Trophoblast cell (in vitro differentiated cells and primary cell): ENCODE data around the gene CSNK1A1L.

Experiments
- DNase-seq, 2 donors: peaks; one replicate each; pipeline ENCODE4 v3.0.0-alpha.2; 2016
- H2AFZ ChIP-seq: 2 replicates; pipeline ENCODE4 v1.6.1; 2013; ENCODE audit warnings: low read length, moderate library complexity, mild to moderate bottlenecking; ENCODE audit not compliant: insufficient read depth, poor library complexity
- H2AK5ac ChIP-seq: 2 replicates; pipeline ENCODE4 v1.6.1; 2013; ENCODE audit warnings: mild to moderate bottlenecking, low read length
- H2BK120ac ChIP-seq: 2 replicates; pipeline ENCODE4 v1.6.1; 2013; ENCODE audit warnings: low read length, mild to moderate bottlenecking, moderate library complexity; ENCODE audit not compliant: insufficient read depth, poor library complexity
- H2BK12ac ChIP-seq: 2 replicates; pipeline ENCODE4 v1.6.1; 2013; ENCODE audit warnings: mild to moderate bottlenecking, low read length, moderate library complexity
- H2BK5ac ChIP-seq: 2 replicates; pipeline ENCODE4 v1.6.1; 2013; ENCODE audit warnings: low read length, low read depth, moderate library complexity, mild to moderate bottlenecking; ENCODE audit not compliant: poor library complexity
- H3K14ac ChIP-seq: 2 replicates; pipeline ENCODE4 v1.6.1; 2013; ENCODE audit warnings: mild to moderate bottlenecking, low read length
- H3K18ac ChIP-seq: 2 replicates; pipeline ENCODE4 v1.6.1; 2013; ENCODE audit warnings: mild to moderate bottlenecking, low read length
- H3K23ac ChIP-seq: 2 replicates; pipeline ENCODE4 v1.6.1; 2013; ENCODE audit warnings: low read length
- H3K27ac ChIP-seq: 2 replicates; pipeline ENCODE4 v1.5.1; 2013; ENCODE audit warnings: low read depth, mild to moderate bottlenecking, inconsistent platforms, low read length, moderate library complexity
- H3K27me3 ChIP-seq: 2 replicates; pipeline ENCODE4 v1.6.1; 2013; ENCODE audit warnings: inconsistent platforms, mild to moderate bottlenecking, low read length, moderate library complexity; ENCODE audit not compliant: insufficient read depth
- H3K36me3 ChIP-seq, 2 experiments: 1 replicate in 1 of 2; 2 replicates in 1 of 2; pipeline ENCODE4 v1.6.1; 2013; ENCODE audit warnings: low read length in 2 of 2, mild to moderate bottlenecking in 2 of 2, moderate library complexity in 1 of 2; ENCODE audit not compliant: insufficient read depth in 2 of 2, control insufficient read depth in 1 of 2
- H3K4ac ChIP-seq: 2 replicates; pipeline ENCODE4 v1.6.1; 2013; ENCODE audit warnings: low read depth, mild to moderate bottlenecking, low read length, moderate library complexity
- H3K4me1 ChIP-seq, 2 experiments: 1 replicate in 1 of 2; 2 replicates in 1 of 2; pipeline ENCODE4 v1.6.1; 2013; ENCODE audit warnings: low read length in 2 of 2, mild to moderate bottlenecking in 2 of 2, moderate library complexity in 1 of 2; ENCODE audit not compliant: insufficient read depth in 2 of 2, control insufficient read depth in 1 of 2
- H3K4me2 ChIP-seq: 2 replicates; pipeline ENCODE4 v1.6.1; 2013; ENCODE audit warnings: inconsistent platforms, mild to moderate bottlenecking, low read length, moderate library complexity
- H3K4me3 ChIP-seq: 2 replicates; pipeline ENCODE4 v1.5.1; 2013; ENCODE audit warnings: mild to moderate bottlenecking, low read depth, low read length, inconsistent platforms
- H3K79me1 ChIP-seq: one replicate; pipeline ENCODE4 v1.6.1; 2013; ENCODE audit warnings: low read length
- H3K79me2 ChIP-seq: 2 replicates; pipeline ENCODE4 v1.6.1; 2013; ENCODE audit warnings: low read length, mild to moderate bottlenecking; ENCODE audit not compliant: control insufficient read depth, insufficient read depth, poor library complexity
- H3K9ac ChIP-seq: 2 replicates; pipeline ENCODE4 v1.6.1; 2013; ENCODE audit warnings: mild to moderate bottlenecking, low read length
- H3K9me3 ChIP-seq: 2 replicates; pipeline ENCODE4 v1.6.1; 2013; ENCODE audit warnings: low read depth, mild to moderate bottlenecking, control low read depth, inconsistent platforms, low read length; ENCODE audit not compliant: insufficient read depth
- H4K12ac ChIP-seq: 2 replicates; pipeline ENCODE4 v1.6.1; 2013; ENCODE audit warnings: low read depth, mild to moderate bottlenecking, low read length, moderate library complexity
- H4K8ac ChIP-seq: 2 replicates; pipeline ENCODE4 v1.6.1; 2013; ENCODE audit warnings: low read depth, mild to moderate bottlenecking, low read length, moderate library complexity
- H4K91ac ChIP-seq: one replicate; pipeline ENCODE4 v1.6.1; 2013; ENCODE audit warnings: low read depth, mild to moderate bottlenecking, low read length, moderate library complexity
- WGBS: extraction: QIAGEN DNeasy Blood & Tissue Kit; methylation state at CpG from one replicate; pipeline ENCODE4 v1.1.7; 2013; ENCODE audit warnings: missing lambda C conversion rate; ENCODE audit not compliant: insufficient read length, insufficient coverage; ENCODE audit errors: extremely low coverage; 5-methylcytosine and 5-hydroxymethylcytosine counted together

CSNK1A1L gene

GRCh38 chr13:37076818-37077217 is 28.6 kb downstream of the CSNK1A1L start:
- Histone ChIP-seq H3K4ac (no peak overlapping the region), H3K27me3 (no peaks in the 10 kb centered on the region), H3K79me1 (no peaks in the 10 kb centered on the region), H4K8ac (no peak overlapping the region), H3K36me3 (no peaks in the 10 kb centered on the region), H2BK120ac (no peak overlapping the region), H3K4me2 (no peak overlapping the region), H3K79me2 (no peaks in the 10 kb centered on the region), H3K18ac (no peak overlapping the region), H2AK5ac (no peak overlapping the region), H3K14ac (no peak overlapping the region), H4K91ac (no peak overlapping the region), H2BK5ac (no peak overlapping the region), H3K9ac (no peak overlapping the region), H3K27ac (no peak overlapping the region), H3K9me3 (no peaks in the 10 kb centered on the region), H2AFZ (no peak overlapping the region), H3K23ac (no peak overlapping the region), H3K4me1 (no peaks in the 10 kb centered on the region), H3K4me3 (no peak overlapping the region), H2BK12ac (no peak overlapping the region), H4K12ac (no peak overlapping the region)
- no CpG with 5 or more reads among the region's 2 CpGs for WGBS
- no peak for DNase-seq

- Histone ChIP-seq H3K4me2 (no peak overlapping the region), H3K79me2 (peaks cover 1% of the 10 kb centered on the region), H3K36me3 (no peaks in the 10 kb centered on the region), H2BK5ac (no peak overlapping the region), H3K79me1 (no peaks in the 10 kb centered on the region), H4K91ac (no peak overlapping the region), H3K4ac (no peak overlapping the region), H3K9ac (no peak overlapping the region), H3K4me1 (no peaks in the 10 kb centered on the region), H3K27ac (no peak overlapping the region), H3K4me3 (no peak overlapping the region), H3K23ac (no peak overlapping the region), H2BK120ac (no peak overlapping the region), H3K14ac (no peak overlapping the region), H2BK12ac (no peak overlapping the region), H4K8ac (no peak overlapping the region), H3K9me3 (no peaks in the 10 kb centered on the region), H2AK5ac (no peak overlapping the region), H3K27me3 (no peaks in the 10 kb centered on the region), H2AFZ (no peak overlapping the region), H4K12ac (no peak overlapping the region), H3K18ac (no peak overlapping the region)
- no CpG with 5 or more reads among the region's 2 CpGs for WGBS
- DNase-seq = no peak
Measured at GRCh38 chr13:37075164-37075563, 30.3 kb downstream of the CSNK1A1L start.

- no peak overlapping the region for H4K12ac ChIP-seq
- H3K9ac ChIP-seq = no peak overlapping the region
- no peak overlapping the region for H4K8ac ChIP-seq
- no peak overlapping the region for H3K4ac ChIP-seq
- no peak overlapping the region for H3K4me3 ChIP-seq
- H2BK5ac ChIP-seq = no peak overlapping the region
- no peak overlapping the region for H3K23ac ChIP-seq
- no peaks in the 10 kb centered on the region for H3K27me3 ChIP-seq
- WGBS = no CpG with 5 or more reads among the region's 1 CpG
- H3K27ac ChIP-seq = no peak overlapping the region
- H2BK120ac ChIP-seq = no peak overlapping the region
- peaks cover 1% of the 10 kb centered on the region for H3K79me2 ChIP-seq
- no peak overlapping the region for H2AFZ ChIP-seq
- H3K4me1 ChIP-seq = no peaks in the 10 kb centered on the region
- no peak overlapping the region for H3K18ac ChIP-seq
- H3K9me3 ChIP-seq = no peaks in the 10 kb centered on the region
- no peak overlapping the region for H4K91ac ChIP-seq
- peak in 1 of 2 donors; percentile 13 for DNase-seq
- no peak overlapping the region for H3K4me2 ChIP-seq
- no peak overlapping the region for H2BK12ac ChIP-seq
- H3K36me3 ChIP-seq = no peaks in the 10 kb centered on the region
- H2AK5ac ChIP-seq = no peak overlapping the region
- no peak overlapping the region for H3K14ac ChIP-seq
- H3K79me1 ChIP-seq = no peaks in the 10 kb centered on the region
Measured at GRCh38 chr13:37074703-37075102, 30.8 kb downstream of the CSNK1A1L start.

GRCh38 chr13:37072024-37072423 is 33.4 kb downstream of the CSNK1A1L start:
- no peak overlapping the region for H3K23ac ChIP-seq
- no peak overlapping the region for H4K91ac ChIP-seq
- H3K14ac ChIP-seq = no peak overlapping the region
- H3K4me3 ChIP-seq = no peak overlapping the region
- H3K36me3 ChIP-seq = no peaks in the 10 kb centered on the region
- H2AFZ ChIP-seq = no peak overlapping the region
- no peak overlapping the region for H4K8ac ChIP-seq
- no peak overlapping the region for H3K27ac ChIP-seq
- H3K4me2 ChIP-seq = no peak overlapping the region
- no peaks in the 10 kb centered on the region for H3K9me3 ChIP-seq
- no peak overlapping the region for H3K4ac ChIP-seq
- no peaks in the 10 kb centered on the region for H3K27me3 ChIP-seq
- DNase-seq = no peak
- no CpG with 5 or more reads among the region's 4 CpGs for WGBS
- no peak overlapping the region for H2BK12ac ChIP-seq
- no peak overlapping the region for H2BK5ac ChIP-seq
- no peak overlapping the region for H2BK120ac ChIP-seq
- no peak overlapping the region for H2AK5ac ChIP-seq
- peaks cover 1% of the 10 kb centered on the region for H3K79me2 ChIP-seq
- H3K4me1 ChIP-seq = no peaks in the 10 kb centered on the region
- no peak overlapping the region for H4K12ac ChIP-seq
- no peak overlapping the region for H3K18ac ChIP-seq
- H3K9ac ChIP-seq = no peak overlapping the region
- H3K79me1 ChIP-seq = no peaks in the 10 kb centered on the region
